Islet of Langerhans (tissue), 1 donor: ENCODE results near the gene SPDYA.
"Not testable (repeated sequence)": the region's sequence is repeated elsewhere in the genome, so short reads cannot be mapped to it uniquely, and the experiment has no call there.

ENCODE experiments used
- FAIRE-seq: peaks from one replicate; lab custom pipeline; 2011; peaks lifted over from hg19 to GRCh38; lab: Jason Lieb, UNC

Gene SPDYA

DNA sequence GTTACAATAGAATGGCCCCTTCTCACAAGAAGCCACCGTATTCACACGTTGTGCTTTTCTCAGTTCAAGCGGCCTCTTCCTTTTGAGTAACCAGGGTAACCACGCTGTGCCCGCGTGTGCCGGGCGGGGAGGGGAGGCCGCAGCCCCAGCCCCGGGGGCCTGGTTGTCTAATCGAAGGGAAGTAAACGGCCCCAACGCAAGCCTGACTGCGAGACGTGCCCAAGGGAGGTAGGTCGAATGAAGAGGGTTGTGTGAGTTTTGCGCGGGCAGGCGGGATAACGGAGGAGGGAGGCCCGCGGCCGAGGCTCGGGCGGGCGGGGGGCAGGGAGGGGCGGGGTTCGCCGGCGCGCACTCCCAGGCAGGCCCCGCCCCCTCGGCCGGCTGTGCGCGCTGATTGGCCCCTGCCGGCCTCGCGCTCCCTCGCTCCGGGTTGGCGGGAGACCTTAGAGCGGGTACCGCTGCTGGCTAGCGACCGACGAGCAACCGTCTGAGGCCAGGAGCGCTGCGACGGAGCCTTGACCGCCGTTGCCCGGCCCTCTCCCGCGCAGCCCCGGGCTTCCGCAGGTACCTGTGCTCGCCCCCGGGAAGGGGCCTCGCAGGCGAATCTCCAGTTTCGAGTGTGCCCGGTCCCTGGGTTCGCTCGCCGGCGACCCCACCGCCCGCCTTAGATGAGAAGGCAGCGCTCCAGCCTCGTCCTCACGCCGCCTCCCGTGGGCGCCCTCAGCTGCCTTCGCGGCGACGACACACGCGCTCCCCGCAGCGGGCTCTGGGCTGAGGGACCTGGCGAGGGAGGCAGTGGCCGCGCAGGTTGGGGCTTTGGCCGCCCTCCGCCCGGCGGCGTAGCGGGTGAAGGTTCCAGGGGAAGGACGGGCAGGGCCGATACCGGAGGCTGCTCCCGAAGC is at the start of gene SPDYA:
SPDYA (plus strand) TSS at position 451 of the 902 bp plus-strand sequence. CDS start 5,181 bp downstream, outside the sequence.
- no peak for FAIRE-seq

DNA sequence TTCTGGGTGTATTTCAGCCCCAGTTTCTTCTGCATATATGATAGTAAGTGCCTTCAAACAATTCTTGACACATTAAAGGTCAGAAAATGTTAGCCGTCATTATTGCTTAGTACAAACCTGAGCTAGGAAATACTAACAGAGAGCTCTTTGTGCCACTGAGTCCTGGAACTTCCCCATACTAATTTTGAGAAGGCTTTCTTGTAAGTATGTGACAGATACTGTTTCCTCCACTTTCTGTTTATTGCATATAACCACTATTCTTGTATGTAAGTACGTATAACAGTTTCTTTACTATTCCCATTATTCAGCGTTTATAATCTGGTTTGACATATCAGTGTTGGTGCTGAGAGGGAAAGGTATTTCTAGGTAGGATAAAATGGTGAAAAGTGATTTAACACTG is 49.2 kb upstream of the SPDYA start:
- FAIRE-seq, result no peak

- FAIRE-seq, result no peak
Observed at GRCh38 chr2:28764909-28765711, 45.5 kb upstream of the SPDYA start.

- no peak for FAIRE-seq
Observed at GRCh38 chr2:28766070-28766469, 44.6 kb upstream of the SPDYA start.

DNA sequence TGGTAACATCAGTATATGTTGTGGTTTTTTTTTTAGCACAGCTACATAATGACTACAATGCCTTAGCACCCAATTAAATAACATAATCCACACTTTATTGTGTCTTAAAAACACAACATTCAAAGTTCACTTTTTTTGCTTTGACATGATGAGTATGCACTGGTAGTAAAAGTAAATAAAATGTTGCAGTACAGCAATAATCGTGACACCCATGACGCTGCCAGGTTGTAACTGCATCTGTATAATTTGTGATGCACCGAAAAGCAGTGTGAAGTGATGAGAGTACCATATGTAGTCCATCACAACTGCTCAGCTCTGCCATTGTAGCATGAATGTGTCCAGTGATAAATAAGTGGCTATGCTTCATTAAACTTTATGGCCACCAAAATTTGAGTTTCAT is 43.3 kb upstream of the SPDYA start:
- peak; percentile 17 for FAIRE-seq

GRCh38 chr2:28768422-28768821 is 42.2 kb upstream of the SPDYA start:
- no peak for FAIRE-seq

- FAIRE-seq, result no peak
Observed at GRCh38 chr2:28768952-28769351, 41.7 kb upstream of the SPDYA start.

- FAIRE-seq, result no peak
Observed at GRCh38 chr2:28772351-28772750, 38.3 kb upstream of the SPDYA start.

DNA sequence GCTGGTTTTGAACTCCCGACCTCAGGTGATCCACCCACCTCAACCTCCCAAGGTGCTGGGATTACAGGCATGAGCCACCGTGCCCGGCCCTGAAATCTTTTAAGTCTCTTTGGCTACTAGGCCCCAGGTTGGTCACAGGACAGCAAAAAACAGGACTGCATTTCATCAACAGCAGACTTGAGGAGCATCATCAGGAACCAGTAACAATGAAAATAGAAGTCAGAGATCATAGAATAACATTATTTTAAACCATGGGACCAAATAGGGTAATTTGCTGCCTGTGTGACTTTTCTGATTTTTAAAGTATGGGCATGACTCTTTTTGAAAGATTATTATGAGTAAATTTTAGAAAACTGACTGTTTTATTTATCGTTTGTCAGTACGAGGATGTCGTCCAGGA is 34.2 kb upstream of the SPDYA start:
- no peak for FAIRE-seq

- FAIRE-seq, result no peak
Observed at GRCh38 chr2:28778392-28778791, 32.2 kb upstream of the SPDYA start.

DNA sequence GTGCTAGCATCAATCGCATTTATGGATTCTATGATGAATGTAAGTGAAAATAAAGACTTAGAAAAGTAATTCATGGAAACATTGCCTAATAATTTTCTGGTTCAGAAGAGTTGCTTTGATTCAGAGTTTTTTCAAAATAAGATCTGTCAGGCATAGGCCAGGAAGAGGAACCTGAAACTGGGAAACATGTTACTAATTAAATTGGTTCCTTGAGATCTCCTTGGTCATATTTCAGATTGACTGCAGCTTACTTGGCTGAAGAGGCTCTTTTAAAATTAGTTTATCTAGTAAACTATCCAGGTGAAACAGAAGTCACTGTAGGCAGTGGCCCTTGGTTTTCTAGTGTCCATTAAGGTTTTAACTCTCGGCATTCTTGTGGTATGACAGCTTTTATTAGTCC is 31.6 kb upstream of the SPDYA start:
- FAIRE-seq, result no peak

- no peak for FAIRE-seq
Observed at GRCh38 chr2:28780496-28780895, 30.1 kb upstream of the SPDYA start.

DNA sequence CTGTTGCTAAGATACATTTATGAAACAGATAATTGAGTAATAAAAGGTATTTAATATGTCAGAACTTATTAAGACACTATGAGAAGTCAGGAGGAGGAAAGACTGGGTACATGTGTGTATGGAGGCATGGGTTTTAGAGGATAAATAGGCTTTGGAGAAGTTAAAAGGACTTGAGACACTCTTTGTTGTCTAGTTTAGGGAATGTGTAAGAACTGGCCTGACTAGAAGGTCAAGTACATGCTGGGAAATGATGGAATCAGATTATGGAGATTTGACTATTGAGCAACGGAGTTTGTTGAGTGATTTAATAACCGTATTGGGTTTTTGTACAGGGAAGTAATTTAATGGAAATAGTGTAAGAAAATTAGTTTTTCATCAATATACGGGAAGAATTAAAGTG is 28.2 kb upstream of the SPDYA start:
- FAIRE-seq, result peak; percentile 58

DNA sequence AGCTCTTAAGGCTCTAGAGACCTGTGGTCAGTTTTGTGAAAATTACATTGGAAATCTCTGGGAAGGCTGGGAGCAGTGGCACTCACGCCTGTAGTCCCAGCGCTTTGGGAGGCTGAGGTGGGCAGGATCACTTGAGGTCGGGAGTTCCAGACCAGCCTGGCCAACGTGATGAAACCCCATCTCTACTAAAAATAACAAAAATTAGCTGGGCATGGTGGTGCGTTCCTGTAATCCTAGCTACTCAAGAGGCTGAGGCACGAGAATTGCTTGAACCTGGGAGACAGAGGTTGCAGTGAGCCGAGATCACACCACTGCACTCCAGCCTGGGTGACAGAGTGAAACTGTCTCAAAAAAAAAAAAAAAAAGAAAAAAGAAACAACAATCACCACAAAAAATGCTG is 26.1 kb upstream of the SPDYA start:
- FAIRE-seq, result not testable (repeated sequence)

GRCh38 chr2:28796620-28797019 is 14.0 kb upstream of the SPDYA start:
- no peak for FAIRE-seq

DNA sequence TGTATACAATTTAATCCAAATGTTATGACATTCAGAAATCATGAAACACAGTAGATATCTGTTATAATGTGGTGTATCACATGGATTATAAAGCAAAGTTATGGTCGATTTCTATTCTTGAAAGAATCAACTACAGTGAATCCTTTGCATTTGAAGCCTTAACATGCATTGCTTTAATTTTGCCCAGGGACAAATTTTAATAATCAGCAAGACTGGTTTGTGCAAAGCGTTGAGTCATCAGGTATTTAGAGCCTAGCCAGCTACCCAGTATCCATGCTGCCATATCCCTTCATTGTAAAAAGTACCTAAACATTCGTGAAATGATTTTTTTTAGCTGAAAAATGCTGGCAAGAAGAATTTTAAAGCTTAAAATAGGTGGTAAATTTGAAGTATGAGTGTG is 8.9 kb upstream of the SPDYA start:
- no peak for FAIRE-seq

DNA sequence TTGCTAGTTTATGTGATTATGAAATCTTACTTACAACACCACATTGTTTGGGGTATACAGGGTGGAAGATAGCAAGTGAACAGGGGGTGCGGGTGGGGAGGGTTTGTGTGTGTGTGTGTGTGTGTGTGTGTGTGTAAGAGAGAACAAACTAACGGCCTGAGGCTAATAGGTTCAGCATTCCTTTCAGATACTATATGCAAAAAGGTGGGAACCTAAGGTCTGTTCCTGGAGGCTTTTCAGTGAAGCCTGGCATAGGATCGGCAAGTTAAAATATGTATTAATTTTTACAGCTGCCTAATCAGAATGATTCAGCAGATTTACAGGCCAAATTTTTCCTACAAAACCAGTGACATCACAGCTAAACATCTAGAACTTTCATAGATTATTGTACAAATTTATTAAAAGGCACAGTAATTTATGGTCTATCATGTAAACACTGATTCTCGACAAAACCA is 7.6 kb upstream of the SPDYA start:
- FAIRE-seq, result no peak

- FAIRE-seq, result no peak
Observed at GRCh38 chr2:28809927-28810326, 707 bp upstream of the SPDYA start.

GRCh38 chr2:28818053-28818452 is 7.4 kb downstream of the SPDYA start:
- no peak for FAIRE-seq

DNA sequence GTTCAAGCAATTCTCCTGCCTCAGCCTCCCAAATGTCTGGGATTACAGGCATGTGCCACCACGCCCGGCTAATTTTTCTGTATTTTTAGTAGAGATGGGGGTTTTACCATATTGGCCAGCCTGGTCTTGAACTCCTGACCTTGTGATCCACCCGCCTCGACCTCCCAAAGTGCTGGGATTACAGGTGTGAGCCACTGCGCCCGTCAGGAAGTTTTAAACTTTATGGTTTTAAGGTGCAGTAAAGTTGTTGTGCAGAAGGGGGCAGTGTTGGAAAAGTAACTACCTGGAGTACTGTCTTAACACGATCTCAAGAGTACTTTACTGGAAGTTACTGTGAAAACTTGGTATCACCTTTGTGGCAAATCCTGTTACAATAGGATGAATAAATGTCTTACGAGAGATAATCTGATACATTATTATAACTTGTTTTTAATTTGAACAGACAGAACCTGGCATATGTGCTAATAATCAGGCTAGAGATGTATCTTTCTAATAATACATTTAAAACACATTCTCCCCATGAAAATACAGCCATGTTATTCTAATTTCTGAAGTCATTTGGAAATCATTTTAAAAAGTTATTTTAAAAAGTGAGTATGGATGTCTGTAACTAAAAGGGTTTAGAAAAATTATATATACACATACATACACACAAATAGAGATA is 10.8 kb downstream of the SPDYA start:
- peak; percentile 87 for FAIRE-seq

GRCh38 chr2:28822036-28822435 is 11.4 kb downstream of the SPDYA start:
- FAIRE-seq, result peak; percentile 90

DNA sequence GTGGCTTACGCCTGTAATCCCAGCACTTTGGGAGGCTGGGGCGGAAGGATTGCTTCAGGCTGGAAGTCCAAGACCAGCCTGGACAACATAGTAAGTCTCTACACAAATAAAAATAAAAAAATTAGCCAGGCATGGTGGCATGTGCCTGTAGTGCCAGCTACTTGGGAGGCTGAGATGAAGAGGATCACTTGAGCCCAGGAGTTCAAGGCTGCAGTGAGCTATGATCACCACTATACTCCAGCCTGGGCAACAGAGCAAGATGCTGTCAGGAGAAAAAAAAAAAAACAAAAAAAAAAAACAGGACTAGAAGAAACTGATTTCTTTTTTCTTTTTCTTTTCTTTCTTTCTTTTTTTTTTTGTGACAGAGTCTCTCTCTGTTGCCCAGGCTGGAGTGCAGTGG is 13.6 kb downstream of the SPDYA start:
- no peak for FAIRE-seq

DNA sequence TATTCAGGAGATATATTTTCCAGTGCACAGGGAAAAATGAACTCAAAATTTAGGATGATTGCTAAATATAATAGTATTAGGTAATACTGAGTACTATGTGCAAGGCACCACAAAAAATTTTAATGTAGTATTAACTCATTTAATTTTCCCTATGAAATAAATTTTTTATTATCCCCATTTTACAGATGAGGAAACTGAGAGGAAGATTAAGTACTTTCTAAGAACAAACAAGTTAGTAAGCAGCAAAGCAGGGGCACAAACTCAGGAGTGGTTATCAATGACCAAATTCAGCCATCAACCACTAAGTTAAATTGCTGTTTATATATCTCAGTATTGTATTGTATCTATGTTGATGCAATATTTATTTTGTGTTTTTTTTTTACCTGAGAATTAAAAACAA is 14.2 kb downstream of the SPDYA start:
- FAIRE-seq, result no peak
